Prostate gland (tissue), 2 donors: ENCODE measurements around the gene PI4KB. TPM values are rescaled to one million over a fixed set of nuclear protein-coding genes. Genes with fewer than 3 reads are reported as not detected.

Experiments
- DNase-seq: peaks from one replicate; pipeline ENCODE4 v3.0.0-alpha.2; 2019; ENCODE audit warnings: low spot score
- H3K27ac ChIP-seq, 2 donors: fragments of 200-600 bp; sonication (generic); 2 replicates each; pipeline ENCODE4 v1.5.1; 2017 to 2019
- H3K27me3 ChIP-seq: fragments of 200-600 bp; sonication (generic); replicated peaks from 2 replicates; pipeline ENCODE4 v1.5.1; 2019; ENCODE audit not compliant: insufficient read depth
- H3K36me3 ChIP-seq, 2 donors: fragments of 200-600 bp; sonication (generic); 1 replicate in 1 of 2; 2 replicates in 1 of 2; pipeline versions ENCODE4 v1.5.1 to v1.8.1; 2017 to 2019
- H3K4me1 ChIP-seq: fragments of 200-600 bp; sonication (generic); replicated peaks from 2 replicates; pipeline ENCODE4 v1.5.1; 2019
- H3K4me3 ChIP-seq, 2 donors: fragments of 200-600 bp; sonication (generic); 2 replicates each; pipeline ENCODE4 v1.5.1; 2017 to 2019
- H3K9me3 ChIP-seq: fragments of 200-600 bp; sonication (generic); 2 replicates; pipeline ENCODE4 v1.5.1; 2017
- CTCF ChIP-seq, 4 experiments: fragments of 200-600 bp in 2 of 4; fragments of 450-650 bp in 2 of 4; sonication (generic) in 2 of 4; IDR thresholded peaks; 1 replicate in 3 of 4; 2 replicates in 1 of 4; pipeline ENCODE4 v1.5.1; 2016 to 2019; ENCODE audit warnings: antibody characterized with exemption in 4 of 4, mild to moderate bottlenecking in 2 of 4, moderate library complexity in 2 of 4
- POLR2A ChIP-seq: fragments of 450-650 bp; IDR thresholded peaks from one replicate; pipeline ENCODE4 v1.6.1; 2016; ENCODE audit warnings: antibody characterized with exemption, mild to moderate bottlenecking
- POLR2AphosphoS5 ChIP-seq: sonication (generic); formaldehyde crosslinking; IDR thresholded peaks from one replicate; pipeline ENCODE4 v1.6.1; 2017; ENCODE audit warnings: antibody characterized with exemption
- WGBS: methylation state at CpG from one replicate; pipeline ENCODE4 v1.1.5; 2018; 5-methylcytosine and 5-hydroxymethylcytosine counted together
- intact Hi-C: fragments of 100-400 bp; cut with DNase I; formaldehyde crosslinking; loops from one replicate; pipeline ENCODE4 v1.14.2; 2022
- total RNA-seq, 2 donors: library from RNA; depleted of rRNA; stranded (reverse); fragments of >200 nt; gene quantifications; one replicate each; pipeline ENCODE4 v1.1.0, GENCODE V29; 2016

Gene PI4KB
- total RNA-seq, 2 donors from 2014 or later = 60.7 to 91.9 TPM

GRCh38 chr1:151254217-151255213 is 72.7 kb downstream of the PI4KB start, which contains the start of gene PSMD4:
Gene PSMD4, plus strand, starts transcription at chr1:151254734. Its CDS starts 49 bp downstream, at chr1:151254783.
- Histone ChIP-seq H3K4me3 (peak within 1 kb of the TSS; percentile 92 to 95), H3K27me3 (no peaks in the 10 kb centered on the region), H3K9me3 (no peaks in the 10 kb centered on the region), H3K36me3 (no peaks in the 10 kb centered on the region), H3K27ac (peak within 1 kb of the TSS; percentile 81 to 85), H3K4me1 (no peaks in the 10 kb centered on the region)
- intact Hi-C loops = loop anchor here (2.0 kb wide), 1 partner anchor 56 kb away; the partner anchor contains the start of gene PIP5K1A
- 8% methylated on average over 56 of the region's 56 CpGs for WGBS
- TF ChIP-seq CTCF (IDR thresholded peaks at IDR 0.05) (peak in 1 of 4 experiments; percentile 11), POLR2AphosphoS5 (peak; percentile 99), POLR2A (peak; percentile 72)
- DNase-seq = peak; percentile 94

- H3K4me1 ChIP-seq = no peaks in the 10 kb centered on the region
- no peaks in the 10 kb centered on the region for H3K9me3 ChIP-seq
- H3K4me3 ChIP-seq = no peak overlapping the region
- TF ChIP-seq CTCF (IDR thresholded peaks at IDR 0.05) = peak; percentile 55 to 85 (median 76)
- no peak for TF ChIP-seq POLR2A
- TF ChIP-seq POLR2AphosphoS5 = peak; percentile 51
- H3K27ac ChIP-seq = no peak overlapping the region
- peak; percentile 69 for DNase-seq
- intact Hi-C loops = no loop called here
- H3K36me3 ChIP-seq = peaks cover 0 to 7% of the 10 kb centered on the region in 2 donors
- 65% methylated on average over 16 of the region's 16 CpGs for WGBS
- no peaks in the 10 kb centered on the region for H3K27me3 ChIP-seq
These were observed 75.4 kb downstream of the PI4KB start for GRCh38 chr1:151251656-151252470.

- Histone ChIP-seq H3K27ac (no peak overlapping the region), H3K9me3 (no peaks in the 10 kb centered on the region), H3K27me3 (no peaks in the 10 kb centered on the region), H3K36me3 (peaks cover 11 to 19% of the 10 kb centered on the region in 2 donors), H3K4me1 (no peaks in the 10 kb centered on the region), H3K4me3 (no peak overlapping the region)
- no peak for DNase-seq
- WGBS = 80% methylated on average over 2 of the region's 2 CpGs
- intact Hi-C loops = no loop called here
- TF ChIP-seq POLR2AphosphoS5 (no peak), POLR2A (no peak), CTCF (IDR thresholded peaks at IDR 0.05) (no peak)
These were observed 80.4 kb downstream of the PI4KB start for GRCh38 chr1:151246786-151247185.

GRCh38 chr1:151243683-151244216 is 83.5 kb downstream of the PI4KB start:
- peaks cover 11 to 30% of the 10 kb centered on the region in 2 donors for H3K36me3 ChIP-seq
- H3K27me3 ChIP-seq = no peaks in the 10 kb centered on the region
- intact Hi-C loops = no loop called here
- H3K27ac ChIP-seq = no peak overlapping the region
- WGBS = 75% methylated on average over 5 of the region's 5 CpGs
- no peak overlapping the region for H3K4me3 ChIP-seq
- no peak for DNase-seq
- TF ChIP-seq POLR2A (no peak), CTCF (IDR thresholded peaks at IDR 0.05) (no peak)
- no peaks in the 10 kb centered on the region for H3K4me1 ChIP-seq
- H3K9me3 ChIP-seq = no peaks in the 10 kb centered on the region
